Activated CD8-positive, alpha-beta memory T cell treated with anti-CD3 and anti-CD28 coated beads for 48 hours (primary cell): ENCODE data around the gene SMAD5.

Experiments
- DNase-seq, 3 experiments: peaks; one replicate each; pipeline ENCODE4 v3.0.0-alpha.2; 2020; ENCODE audit warnings: low read depth in 2 of 3, low spot score in 2 of 3

Gene SMAD5

GRCh38 chr5:136114414-136115125 is 18.1 kb upstream of the SMAD5 start:
- no peak for DNase-seq

GRCh38 chr5:136115183-136115865 is 17.3 kb upstream of the SMAD5 start:
- no peak for DNase-seq

- no peak for DNase-seq
These were observed 12.1 kb upstream of the SMAD5 start for GRCh38 chr5:136120529-136120928.

GRCh38 chr5:136123236-136123768 is 9.3 kb upstream of the SMAD5 start:
- no peak for DNase-seq

- DNase-seq = no peak
These were observed 5.1 kb upstream of the SMAD5 start for GRCh38 chr5:136127560-136127959.

- DNase-seq = no peak
These were observed 4.2 kb upstream of the SMAD5 start for GRCh38 chr5:136128481-136128880.

GRCh38 chr5:136129445-136129844 is 3.2 kb upstream of the SMAD5 start:
- DNase-seq = no peak

- no peak for DNase-seq
These were observed 2.1 kb upstream of the SMAD5 start for GRCh38 chr5:136130581-136130980.

GRCh38 chr5:136132087-136132486 is 558 bp upstream of the SMAD5 start:
- no peak for DNase-seq

- DNase-seq = peak in 2 of 3 experiments; percentile 2 to 10
These were observed 727 bp downstream of the SMAD5 start for GRCh38 chr5:136133222-136133921.

- DNase-seq = no peak
These were observed 1.3 kb downstream of the SMAD5 start for GRCh38 chr5:136133922-136134379.

GRCh38 chr5:136134653-136135052 is 2.0 kb downstream of the SMAD5 start:
- DNase-seq = no peak

- no peak for DNase-seq
These were observed 2.9 kb downstream of the SMAD5 start for GRCh38 chr5:136135536-136135935.

- no peak for DNase-seq
These were observed 5.0 kb downstream of the SMAD5 start for GRCh38 chr5:136137497-136138220.

GRCh38 chr5:136141561-136141960 is 8.9 kb downstream of the SMAD5 start:
- no peak for DNase-seq

GRCh38 chr5:136143312-136143711 is 10.7 kb downstream of the SMAD5 start:
- no peak for DNase-seq

- DNase-seq = no peak
These were observed 11.1 kb downstream of the SMAD5 start for GRCh38 chr5:136143763-136144162.

GRCh38 chr5:136145030-136145429 is 12.4 kb downstream of the SMAD5 start:
- DNase-seq = no peak

GRCh38 chr5:136146201-136146600 is 13.6 kb downstream of the SMAD5 start:
- no peak for DNase-seq

- no peak for DNase-seq
These were observed 15.0 kb downstream of the SMAD5 start for GRCh38 chr5:136147632-136148031.

GRCh38 chr5:136149891-136150290 is 17.2 kb downstream of the SMAD5 start:
- DNase-seq = no peak
